Hepatocyte (in vitro differentiated cells): ENCODE data around the gene CDK5R1. TPM values are rescaled to one million over a fixed set of nuclear protein-coding genes. Genes with fewer than 3 reads are reported as not detected.

Experiments
- DNase-seq: peaks from one replicate; pipeline ENCODE4 v3.0.0-alpha.2; 2016; ENCODE audit warnings: low spot score
- H2AFZ ChIP-seq: fragments of 200-600 bp; sonication (generic); 2 replicates; pipeline ENCODE4 v1.6.0; 2016; ENCODE audit warnings: antibody characterized with exemption, mild to moderate bottlenecking
- H3K27ac ChIP-seq: fragments of 200-600 bp; sonication (generic); 2 replicates; pipeline ENCODE4 v1.5.1; 2016; ENCODE audit warnings: mild to moderate bottlenecking
- H3K27me3 ChIP-seq: fragments of 200-600 bp; sonication (generic); 2 replicates; pipeline ENCODE4 v1.6.1; 2016
- H3K36me3 ChIP-seq: fragments of 200-600 bp; sonication (generic); replicated peaks from 2 replicates; pipeline ENCODE4 v1.5.1; 2016; ENCODE audit warnings: low read depth; ENCODE audit not compliant: insufficient read depth
- H3K4me1 ChIP-seq: fragments of 200-600 bp; sonication (generic); 2 replicates; pipeline ENCODE4 v1.5.1; 2016; ENCODE audit warnings: mild to moderate bottlenecking, moderate library complexity; ENCODE audit not compliant: insufficient read depth
- H3K4me2 ChIP-seq: fragments of 200-600 bp; sonication (generic); 2 replicates; pipeline ENCODE4 v1.6.0; 2016
- H3K4me3 ChIP-seq: fragments of 200-600 bp; sonication (generic); 2 replicates; pipeline ENCODE4 v1.5.1; 2016; ENCODE audit warnings: mild to moderate bottlenecking
- H3K79me2 ChIP-seq: fragments of 200-600 bp; sonication (generic); 2 replicates; pipeline ENCODE4 v1.6.0; 2017; ENCODE audit warnings: mild to moderate bottlenecking
- H3K9me2 ChIP-seq: fragments of 200-600 bp; sonication (generic); replicated peaks from 2 replicates; pipeline ENCODE4 v1.6.0; 2017; ENCODE audit warnings: mild to moderate bottlenecking; ENCODE audit not compliant: insufficient read depth
- H3K9me3 ChIP-seq: fragments of 200-600 bp; sonication (generic); 2 replicates; pipeline ENCODE4 v1.5.1; 2016; ENCODE audit warnings: low read depth, mild to moderate bottlenecking
- H4K20me1 ChIP-seq: fragments of 200-600 bp; sonication (generic); 2 replicates; pipeline ENCODE4 v1.6.0; 2016; ENCODE audit warnings: mild to moderate bottlenecking; ENCODE audit not compliant: insufficient read depth, poor library complexity, severe bottlenecking
- EZH2 ChIP-seq: fragments of 200-600 bp; sonication (generic); IDR thresholded peaks from 2 replicates; pipeline ENCODE4 v1.6.1; 2016; ENCODE audit warnings: antibody characterized with exemption, mild to moderate bottlenecking, borderline replicate concordance
- EZH2phosphoT487 ChIP-seq: fragments of 200-600 bp; sonication (generic); IDR thresholded peaks from one replicate; pipeline ENCODE4 v1.6.1; 2018; ENCODE audit warnings: antibody characterized with exemption, mild to moderate bottlenecking, low read depth, moderate library complexity; ENCODE audit not compliant: unreplicated experiment, severe bottlenecking
- WGBS: methylation state at CpG from one replicate; pipeline ENCODE4 v1.1.6; 2016; ENCODE audit warnings: low lambda C conversion rate; ENCODE audit errors: missing lambda C conversion rate; 5-methylcytosine and 5-hydroxymethylcytosine counted together
- polyA plus RNA-seq: library from polyadenylated mRNA; unstranded; fragments of >200 nt; fragmentation: Nextera tagmentation; extraction: Ambion mirVana; gene quantifications from 2 replicates; pipeline ENCODE4 v1.2.1, GENCODE V29; 2016
- total RNA-seq: library from RNA; depleted of rRNA; stranded (reverse); fragments of >200 nt; gene quantifications from 2 replicates; pipeline ENCODE4 v1.2.3, GENCODE V29; 2014
- TF ChIP-seq, protein P1 (sequence below): fragments of 200-600 bp; sonication (generic); IDR thresholded peaks from 2 replicates; pipeline ENCODE4 v1.5.1; 2016; ENCODE audit warnings: antibody characterized with exemption, mild to moderate bottlenecking; ENCODE audit not compliant: poor library complexity

Gene CDK5R1
- total and polyA plus RNA-seq, 2 experiments from 2014 or later: 0.80 to 1.1 TPM

DNA sequence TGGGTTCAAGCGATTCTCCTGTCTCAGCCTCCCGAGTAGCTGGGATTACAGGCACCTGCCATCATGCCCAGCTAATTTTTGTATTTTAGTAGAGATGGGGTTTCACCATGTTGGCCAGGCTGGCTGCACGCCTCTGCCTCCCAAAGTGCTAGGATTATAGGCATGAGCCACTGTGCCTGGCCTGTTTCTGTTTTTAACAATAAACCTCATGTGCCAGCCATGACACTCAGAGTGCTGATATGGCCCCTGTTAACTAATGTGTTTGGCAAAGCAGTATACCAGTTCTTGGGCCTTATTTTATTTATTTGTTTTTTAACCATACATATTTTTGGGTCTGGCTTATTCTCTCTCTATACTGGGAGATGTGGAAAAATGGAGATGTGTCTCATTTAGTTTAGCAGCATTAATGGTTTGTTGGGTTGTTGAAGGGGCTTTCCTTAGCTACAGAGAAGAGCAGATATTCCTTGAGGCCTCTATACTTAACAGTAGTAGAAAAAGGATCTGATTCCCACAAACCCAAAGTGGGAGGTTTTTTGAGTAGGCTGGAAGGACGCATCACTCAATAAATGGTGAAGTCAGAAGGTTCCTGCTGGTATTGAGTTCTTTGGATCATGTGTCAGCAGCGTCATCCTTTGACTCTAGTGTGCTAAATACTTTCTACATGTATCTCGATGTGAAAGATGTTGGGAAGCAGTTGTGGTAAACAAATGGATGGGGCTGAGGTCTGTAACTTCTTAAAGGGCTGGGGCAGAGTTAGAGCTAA, 16.2 kb upstream of the CDK5R1 start:
- Histone ChIP-seq H4K20me1 (no peaks in the 10 kb centered on the region), H3K4me1 (no peaks in the 10 kb centered on the region), H3K27ac (no peak overlapping the region), H3K4me2 (no peak overlapping the region), H3K27me3 (no peaks in the 10 kb centered on the region), H3K36me3 (no peaks in the 10 kb centered on the region), H3K79me2 (peaks cover 8% of the 10 kb centered on the region), H3K4me3 (no peak overlapping the region), H3K9me3 (no peaks in the 10 kb centered on the region), H3K9me2 (no peaks in the 10 kb centered on the region), H2AFZ (no peak overlapping the region)
- no peak for DNase-seq
- whole genome bisulfite sequencing: 98% methylated on average over 6 of the region's 6 CpGs
- no peak for TF ChIP-seq EZH2
- no peak for TF ChIP-seq EZH2phosphoT487
- TF ChIP-seq, protein P1, sequence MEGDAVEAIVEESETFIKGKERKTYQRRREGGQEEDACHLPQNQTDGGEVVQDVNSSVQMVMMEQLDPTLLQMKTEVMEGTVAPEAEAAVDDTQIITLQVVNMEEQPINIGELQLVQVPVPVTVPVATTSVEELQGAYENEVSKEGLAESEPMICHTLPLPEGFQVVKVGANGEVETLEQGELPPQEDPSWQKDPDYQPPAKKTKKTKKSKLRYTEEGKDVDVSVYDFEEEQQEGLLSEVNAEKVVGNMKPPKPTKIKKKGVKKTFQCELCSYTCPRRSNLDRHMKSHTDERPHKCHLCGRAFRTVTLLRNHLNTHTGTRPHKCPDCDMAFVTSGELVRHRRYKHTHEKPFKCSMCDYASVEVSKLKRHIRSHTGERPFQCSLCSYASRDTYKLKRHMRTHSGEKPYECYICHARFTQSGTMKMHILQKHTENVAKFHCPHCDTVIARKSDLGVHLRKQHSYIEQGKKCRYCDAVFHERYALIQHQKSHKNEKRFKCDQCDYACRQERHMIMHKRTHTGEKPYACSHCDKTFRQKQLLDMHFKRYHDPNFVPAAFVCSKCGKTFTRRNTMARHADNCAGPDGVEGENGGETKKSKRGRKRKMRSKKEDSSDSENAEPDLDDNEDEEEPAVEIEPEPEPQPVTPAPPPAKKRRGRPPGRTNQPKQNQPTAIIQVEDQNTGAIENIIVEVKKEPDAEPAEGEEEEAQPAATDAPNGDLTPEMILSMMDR: no peak

- H3K9me2 ChIP-seq: no peaks in the 10 kb centered on the region
- H3K4me1 ChIP-seq: no peaks in the 10 kb centered on the region
- H2AFZ ChIP-seq: no peak overlapping the region
- H4K20me1 ChIP-seq: no peaks in the 10 kb centered on the region
- H3K79me2 ChIP-seq: peaks cover 8% of the 10 kb centered on the region
- WGBS: 100% methylated on average over 4 of the region's 4 CpGs
- H3K4me2 ChIP-seq: no peak overlapping the region
- TF ChIP-seq EZH2 (no peak), EZH2phosphoT487 (no peak)
- TF ChIP-seq, protein P1: no peak
- no peak overlapping the region for H3K4me3 ChIP-seq
- no peak for DNase-seq
- no peak overlapping the region for H3K27ac ChIP-seq
- H3K27me3 ChIP-seq: no peaks in the 10 kb centered on the region
- no peaks in the 10 kb centered on the region for H3K36me3 ChIP-seq
- no peaks in the 10 kb centered on the region for H3K9me3 ChIP-seq
These were observed 15.1 kb upstream of the CDK5R1 start for GRCh38 chr17:32471652-32472051.

GRCh38 chr17:32475258-32475657, 11.5 kb upstream of the CDK5R1 start:
- no peaks in the 10 kb centered on the region for H3K4me1 ChIP-seq
- no peak overlapping the region for H2AFZ ChIP-seq
- no peaks in the 10 kb centered on the region for H3K27me3 ChIP-seq
- no peak overlapping the region for H3K4me2 ChIP-seq
- no peaks in the 10 kb centered on the region for H3K9me2 ChIP-seq
- H3K36me3 ChIP-seq: no peaks in the 10 kb centered on the region
- H3K4me3 ChIP-seq: no peak overlapping the region
- H3K79me2 ChIP-seq: no peaks in the 10 kb centered on the region
- H3K27ac ChIP-seq: no peak overlapping the region
- 96% methylated on average over 3 of the region's 3 CpGs for WGBS
- no peak for DNase-seq
- TF ChIP-seq, protein P1: no peak
- no peak for TF ChIP-seq EZH2phosphoT487
- no peak for TF ChIP-seq EZH2
- no peaks in the 10 kb centered on the region for H4K20me1 ChIP-seq
- no peaks in the 10 kb centered on the region for H3K9me3 ChIP-seq
